Right lobe of liver (tissue), 6 donors: ENCODE measurements around the gene FAF2. TPM values are rescaled to one million over a fixed set of nuclear protein-coding genes. Genes with fewer than 3 reads are reported as not detected.

Experiments used
- ATAC-seq, 4 donors: fragments of 200-7000 bp; cut with Tn5 transposase; one replicate each; pipeline ENCODE4 v1.9.1; 2020; ENCODE audit warnings: mild to moderate bottlenecking in 4 of 4, moderate library complexity in 4 of 4
- DNase-seq, 3 donors: peaks; one replicate each; pipeline ENCODE4 v3.0.0-alpha.2; 2020
- H3K27ac ChIP-seq, 3 donors: fragments of 200-600 bp; one replicate each; pipeline ENCODE4 v1.8.0; 2022
- H3K27me3 ChIP-seq, 2 donors: fragments of 200-600 bp; one replicate each; pipeline ENCODE4 v1.8.0; 2022
- H3K36me3 ChIP-seq, 4 donors: fragments of 200-600 bp; sonication (generic) in 1 of 4; one replicate each; pipeline versions ENCODE4 v1.5.1 to v1.8.0; 2017 to 2022; ENCODE audit warnings: control low read depth in 1 of 4
- H3K4me1 ChIP-seq, 4 donors: fragments of 200-600 bp; sonication (generic) in 1 of 4; one replicate each; pipeline versions ENCODE4 v1.5.1 to v1.8.0; 2017 to 2022; ENCODE audit warnings: control low read depth in 1 of 4
- H3K4me3 ChIP-seq, 3 donors: fragments of 200-600 bp; one replicate each; pipeline ENCODE4 v1.8.0; 2022
- H3K9me3 ChIP-seq, 4 donors: fragments of 200-600 bp; sonication (generic) in 1 of 4; one replicate each; pipeline versions ENCODE4 v1.5.1 to v1.8.0; 2017 to 2022; ENCODE audit warnings: control low read depth in 1 of 4
- POLR2A ChIP-seq: fragments of 450-650 bp; IDR thresholded peaks from one replicate; pipeline ENCODE4 v1.6.1; 2017; ENCODE audit warnings: antibody characterized with exemption, mild to moderate bottlenecking
- WGBS: methylation state at CpG from one replicate; pipeline ENCODE4 v1.1.6; 2018; ENCODE audit warnings: low coverage, low lambda C conversion rate; ENCODE audit not compliant: insufficient coverage; ENCODE audit errors: missing lambda C conversion rate; 5-methylcytosine and 5-hydroxymethylcytosine counted together
- intact Hi-C, 2 donors: fragments of 100-400 bp; cut with DNase I; formaldehyde crosslinking; loops; one replicate each; pipeline versions ENCODE4 v1.11.2 to v1.14.1; 2022
- total RNA-seq, 6 experiments: library from RNA; depleted of rRNA in 2 of 6; stranded (reverse); fragments of >200 nt in 2 of 6; fragmentation: NEBNext Ultra II Directional in 3 of 6; extraction: Animal tissue kit (Norgen Biotek cat#: 25700) in 3 of 6; gene quantifications; one replicate each; pipeline versions ENCODE4 v1.1.0 to v1.2.4, GENCODE V29; 2016 to 2023
- TF ChIP-seq, protein P1 (sequence below), 4 donors: fragments of 200-600 bp in 3 of 4; fragments of 450-650 bp in 1 of 4; IDR thresholded peaks; one replicate each; pipeline versions ENCODE4 v1.5.1 to v1.8.0; 2016 to 2022; ENCODE audit warnings: antibody characterized with exemption in 4 of 4, mild to moderate bottlenecking in 2 of 4
- donor health status: DM: no; HTN: yes; CAD: no.
- donor health status: DM: no; HTN: no; CAD: no.
- donor health status: DM: no; HTN: no; CAD: no.
- donor health status: DM: no; HTN: yes; CAD: no.
- donor health status: DM: no; HTN: yes; CAD: no.

The FAF2 gene
- total RNA-seq, 6 experiments from 2014 or later = 17.5 to 23.3 (median 19.8) TPM

DNA sequence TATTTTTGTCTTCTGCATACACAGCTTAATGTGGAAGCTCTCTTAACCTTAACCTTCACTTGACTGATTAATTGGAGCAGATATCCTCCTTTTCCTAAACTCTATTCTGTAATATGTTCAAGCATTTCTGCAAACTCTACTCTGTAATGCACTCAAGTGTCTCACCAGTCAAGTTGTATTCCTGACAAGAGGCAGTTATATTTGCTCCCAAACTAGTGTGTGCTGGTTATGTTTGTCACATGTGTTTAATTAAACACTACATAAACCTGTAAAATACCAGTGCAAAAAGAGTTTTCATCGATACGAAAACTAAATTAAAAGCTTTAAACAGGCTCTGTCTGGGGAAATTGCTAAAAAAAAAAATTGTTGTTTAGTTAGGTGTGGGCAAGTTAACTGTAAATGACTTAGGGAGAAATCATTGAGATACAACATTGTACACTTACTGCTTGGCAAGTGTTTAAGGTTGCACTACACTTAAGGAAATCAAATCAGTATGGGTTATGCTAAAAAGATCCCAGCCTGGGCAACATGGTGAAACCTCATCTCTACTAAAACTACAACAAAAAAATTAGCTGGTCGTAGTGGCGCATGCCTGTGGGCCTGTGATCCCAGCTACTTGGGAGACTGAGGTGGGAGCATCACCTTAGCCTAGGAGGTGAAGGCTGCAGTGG lies 6.7 kb downstream of the FAF2 start:
- no peaks in the 10 kb centered on the region for H3K9me3 ChIP-seq
- H3K27ac ChIP-seq = no peak overlapping the region
- 97% methylated on average over 3 of the region's 4 CpGs for WGBS
- intact Hi-C loops = no loop called here
- H3K27me3 ChIP-seq = no peaks in the 10 kb centered on the region
- H3K4me3 ChIP-seq = no peak overlapping the region
- TF ChIP-seq, protein P1, sequence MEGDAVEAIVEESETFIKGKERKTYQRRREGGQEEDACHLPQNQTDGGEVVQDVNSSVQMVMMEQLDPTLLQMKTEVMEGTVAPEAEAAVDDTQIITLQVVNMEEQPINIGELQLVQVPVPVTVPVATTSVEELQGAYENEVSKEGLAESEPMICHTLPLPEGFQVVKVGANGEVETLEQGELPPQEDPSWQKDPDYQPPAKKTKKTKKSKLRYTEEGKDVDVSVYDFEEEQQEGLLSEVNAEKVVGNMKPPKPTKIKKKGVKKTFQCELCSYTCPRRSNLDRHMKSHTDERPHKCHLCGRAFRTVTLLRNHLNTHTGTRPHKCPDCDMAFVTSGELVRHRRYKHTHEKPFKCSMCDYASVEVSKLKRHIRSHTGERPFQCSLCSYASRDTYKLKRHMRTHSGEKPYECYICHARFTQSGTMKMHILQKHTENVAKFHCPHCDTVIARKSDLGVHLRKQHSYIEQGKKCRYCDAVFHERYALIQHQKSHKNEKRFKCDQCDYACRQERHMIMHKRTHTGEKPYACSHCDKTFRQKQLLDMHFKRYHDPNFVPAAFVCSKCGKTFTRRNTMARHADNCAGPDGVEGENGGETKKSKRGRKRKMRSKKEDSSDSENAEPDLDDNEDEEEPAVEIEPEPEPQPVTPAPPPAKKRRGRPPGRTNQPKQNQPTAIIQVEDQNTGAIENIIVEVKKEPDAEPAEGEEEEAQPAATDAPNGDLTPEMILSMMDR (IDR thresholded peaks at IDR 0.05) = no peak
- no peak for TF ChIP-seq POLR2A
- DNase-seq (no peak), ATAC-seq (no peak)
- H3K36me3 ChIP-seq = peaks cover 0 to 13% (median 0%) of the 10 kb centered on the region in 4 donors
- peaks cover 0 to 5% (median 0%) of the 10 kb centered on the region in 4 donors for H3K4me1 ChIP-seq

DNA sequence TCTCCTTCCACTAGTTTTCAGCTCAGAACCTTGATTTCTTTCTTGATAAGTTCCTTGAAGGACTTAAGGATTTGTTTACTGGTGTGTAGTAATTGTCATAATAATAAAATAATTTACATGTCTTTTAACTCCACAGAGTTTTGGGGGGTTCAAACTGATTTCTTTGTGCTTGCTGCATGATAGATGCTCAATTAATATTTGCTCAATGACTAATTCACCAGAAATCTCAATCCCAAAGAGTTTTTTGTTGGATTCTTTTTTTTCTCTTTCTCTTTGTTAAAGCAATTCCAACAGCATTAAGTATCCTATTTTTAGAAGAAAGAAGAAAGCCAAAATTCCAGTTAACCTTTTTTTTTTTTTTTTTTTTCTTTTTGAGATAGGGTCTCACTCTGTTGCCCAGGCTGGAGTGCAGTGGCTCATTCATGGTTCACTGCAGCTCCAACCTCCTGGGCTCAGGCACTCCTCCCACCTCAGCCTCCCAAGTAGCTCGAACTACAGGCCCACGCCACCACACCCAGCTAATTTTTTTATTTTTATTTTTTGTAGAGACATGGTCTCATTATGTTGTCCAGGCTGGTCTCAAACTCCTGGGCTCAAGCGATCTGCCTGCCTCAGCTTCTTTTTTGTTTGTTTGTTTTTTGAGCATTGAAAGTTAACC lies 10.8 kb downstream of the FAF2 start:
- peaks cover 0 to 5% (median 0%) of the 10 kb centered on the region in 4 donors for H3K4me1 ChIP-seq
- TF ChIP-seq POLR2A = no peak
- TF ChIP-seq, protein P1 (IDR thresholded peaks at IDR 0.05) = no peak
- DNase-seq (no peak), ATAC-seq (no peak)
- H3K27ac ChIP-seq = no peak overlapping the region
- no peak overlapping the region for H3K4me3 ChIP-seq
- peaks cover 0 to 3% (median 0%) of the 10 kb centered on the region in 4 donors for H3K36me3 ChIP-seq
- H3K27me3 ChIP-seq = no peaks in the 10 kb centered on the region
- intact Hi-C loops = no loop called here
- H3K9me3 ChIP-seq = no peaks in the 10 kb centered on the region
- WGBS = 96% methylated on average over 3 of the region's 3 CpGs

DNA sequence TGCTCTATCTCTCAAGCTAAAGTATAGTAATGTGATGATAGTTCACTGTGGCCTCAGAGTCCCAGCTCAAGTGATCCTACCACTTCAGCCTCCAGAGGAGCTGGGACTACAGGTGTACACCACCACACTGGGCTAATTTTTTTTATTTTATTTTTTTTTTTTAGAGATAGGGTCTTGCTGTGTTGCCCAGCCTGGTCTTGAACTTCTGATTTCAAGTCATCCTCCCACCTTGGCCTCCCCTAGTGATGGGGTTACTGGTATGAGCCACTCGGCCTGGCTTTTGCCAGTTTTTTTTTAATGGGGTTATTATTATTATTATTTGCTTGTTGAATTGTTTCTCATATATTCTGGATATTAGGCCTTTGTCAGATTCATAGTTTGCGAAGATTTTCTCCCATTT lies 13.2 kb downstream of the FAF2 start:
- Histone ChIP-seq H3K27me3 (no peaks in the 10 kb centered on the region), H3K27ac (no peak overlapping the region), H3K36me3 (peaks cover 0 to 3% (median 0%) of the 10 kb centered on the region in 4 donors), H3K4me1 (peaks cover 0 to 27% (median 9%) of the 10 kb centered on the region in 4 donors), H3K4me3 (no peak overlapping the region), H3K9me3 (no peaks in the 10 kb centered on the region)
- no peak for DNase-seq
- WGBS = 90% methylated on average over 2 of the region's 2 CpGs
- intact Hi-C loops = no loop called here
- TF ChIP-seq, protein P1 (IDR thresholded peaks at IDR 0.05) = no peak
- no peak for TF ChIP-seq POLR2A
- no peak for ATAC-seq

DNA sequence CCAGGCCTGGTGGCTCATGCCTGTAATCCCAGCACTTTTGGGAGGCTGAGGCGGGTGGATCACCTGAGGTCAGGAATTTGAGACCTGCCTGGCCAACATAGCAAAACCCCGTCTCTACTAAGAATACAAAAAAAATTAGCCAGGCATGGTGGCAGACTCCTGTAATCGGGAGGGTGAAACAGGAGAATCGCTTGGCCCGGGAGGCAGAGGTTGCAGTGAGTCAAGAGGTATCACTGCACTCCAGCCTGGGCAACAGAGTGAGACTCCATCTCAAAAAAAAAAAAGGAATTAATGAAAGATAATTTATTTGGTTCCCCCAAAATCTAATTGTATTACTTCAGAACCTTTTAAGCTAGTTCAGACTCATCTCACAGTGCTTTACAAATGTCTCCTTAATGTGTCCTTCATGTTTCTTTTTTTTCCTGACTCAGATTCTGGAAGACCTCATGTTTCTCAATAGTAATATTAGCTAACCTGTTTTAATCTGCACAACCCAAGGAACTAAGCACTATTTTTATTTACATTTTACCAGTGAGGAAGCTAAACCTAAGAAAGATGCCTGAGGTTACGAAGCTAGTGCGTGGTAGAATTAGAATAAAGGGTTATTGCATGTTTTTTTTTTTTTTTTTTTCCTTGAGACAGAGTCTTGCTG lies 15.1 kb downstream of the FAF2 start:
- Histone ChIP-seq H3K4me1 (peaks cover 0 to 39% (median 16%) of the 10 kb centered on the region in 4 donors), H3K27me3 (no peaks in the 10 kb centered on the region), H3K4me3 (no peak overlapping the region), H3K36me3 (no peaks in the 10 kb centered on the region), H3K9me3 (no peaks in the 10 kb centered on the region), H3K27ac (no peak overlapping the region)
- WGBS = 91% methylated on average over 6 of the region's 7 CpGs
- TF ChIP-seq, protein P1 (IDR thresholded peaks at IDR 0.05) = no peak
- no peak for TF ChIP-seq POLR2A
- no peak for ATAC-seq
- no peak for DNase-seq
- intact Hi-C loops = no loop called here
